ENCODE results near the gene PPP1R13B.
"Not testable (repeated sequence)": the region's sequence is repeated elsewhere in the genome, so short reads cannot be mapped to it uniquely, and the experiment has no call there.

The PPP1R13B gene

GRCh38 chr14:103845327-103845726, 2.0 kb downstream of the PPP1R13B start:
- TF ChIP-seq, protein P1, sequence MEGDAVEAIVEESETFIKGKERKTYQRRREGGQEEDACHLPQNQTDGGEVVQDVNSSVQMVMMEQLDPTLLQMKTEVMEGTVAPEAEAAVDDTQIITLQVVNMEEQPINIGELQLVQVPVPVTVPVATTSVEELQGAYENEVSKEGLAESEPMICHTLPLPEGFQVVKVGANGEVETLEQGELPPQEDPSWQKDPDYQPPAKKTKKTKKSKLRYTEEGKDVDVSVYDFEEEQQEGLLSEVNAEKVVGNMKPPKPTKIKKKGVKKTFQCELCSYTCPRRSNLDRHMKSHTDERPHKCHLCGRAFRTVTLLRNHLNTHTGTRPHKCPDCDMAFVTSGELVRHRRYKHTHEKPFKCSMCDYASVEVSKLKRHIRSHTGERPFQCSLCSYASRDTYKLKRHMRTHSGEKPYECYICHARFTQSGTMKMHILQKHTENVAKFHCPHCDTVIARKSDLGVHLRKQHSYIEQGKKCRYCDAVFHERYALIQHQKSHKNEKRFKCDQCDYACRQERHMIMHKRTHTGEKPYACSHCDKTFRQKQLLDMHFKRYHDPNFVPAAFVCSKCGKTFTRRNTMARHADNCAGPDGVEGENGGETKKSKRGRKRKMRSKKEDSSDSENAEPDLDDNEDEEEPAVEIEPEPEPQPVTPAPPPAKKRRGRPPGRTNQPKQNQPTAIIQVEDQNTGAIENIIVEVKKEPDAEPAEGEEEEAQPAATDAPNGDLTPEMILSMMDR (IDR thresholded peaks at IDR 0.05; ENCODE audit: control insufficient read depth, insufficient read depth, low read depth, low read length, missing control alignments) = no peak

GRCh38 chr14:103841265-103841664, 6.1 kb downstream of the PPP1R13B start:
- DNase-seq (ENCODE audit: low read depth); H3K4me3 ChIP-seq (ENCODE audit: control insufficient read depth, low read depth, low read length): not testable (repeated sequence)

More at GRCh38 chr14:103845327-103845726, 2.0 kb downstream of the PPP1R13B start:
- no peak for DNase-seq (ENCODE audit: low read depth)
- no peak overlapping the region for H3K4me3 ChIP-seq (ENCODE audit: control insufficient read depth, low read depth, low read length)

DNA sequence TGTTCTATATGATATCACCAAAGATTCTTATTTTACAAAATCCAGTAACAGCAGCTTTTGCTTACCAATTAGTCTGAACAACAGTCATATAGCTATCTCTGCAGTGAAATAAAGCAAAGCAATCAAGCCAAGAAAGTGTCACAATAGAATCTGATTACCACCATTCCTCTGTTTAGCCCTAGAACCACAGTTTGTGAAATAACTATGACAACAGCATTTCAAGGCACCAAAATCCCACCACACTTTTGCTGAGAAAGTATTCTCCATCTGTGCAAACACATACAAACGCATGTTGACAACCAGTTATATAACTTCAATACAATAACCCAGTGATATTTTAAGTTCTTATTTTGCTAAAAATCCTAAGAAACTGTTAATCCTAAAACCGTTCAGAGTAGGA, 7.4 kb downstream of the PPP1R13B start:
- TF ChIP-seq, protein P1 (IDR thresholded peaks at IDR 0.05; ENCODE audit: control insufficient read depth, insufficient read depth, low read depth, low read length, missing control alignments) = no peak
- no peak overlapping the region for H3K4me3 ChIP-seq (ENCODE audit: control insufficient read depth, low read depth, low read length)
- no peak for DNase-seq (ENCODE audit: low read depth)

DNA sequence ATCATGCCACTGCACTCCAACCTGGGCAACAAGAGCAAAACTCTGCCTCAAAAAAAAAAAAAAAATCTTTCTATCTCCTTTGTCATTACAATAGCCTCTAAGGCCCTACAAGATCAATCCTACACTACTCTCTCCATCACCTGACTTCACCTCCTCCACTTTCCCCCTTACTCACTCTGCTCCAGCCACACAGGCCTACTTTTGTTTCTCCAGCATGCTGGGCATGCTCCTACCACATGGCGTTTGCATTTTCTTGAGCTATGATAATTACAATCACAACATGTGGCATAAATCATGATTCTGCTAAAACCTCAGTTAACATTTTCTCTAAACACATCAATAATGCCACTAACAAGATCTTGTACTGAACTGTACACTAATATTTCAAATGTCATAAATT, 7.8 kb downstream of the PPP1R13B start:
- H3K4me3 ChIP-seq (ENCODE audit: control insufficient read depth, low read depth, low read length) = no peak overlapping the region
- TF ChIP-seq, protein P1 (IDR thresholded peaks at IDR 0.05; ENCODE audit: control insufficient read depth, insufficient read depth, low read depth, low read length, missing control alignments) = no peak
- no peak for DNase-seq (ENCODE audit: low read depth)

DNA sequence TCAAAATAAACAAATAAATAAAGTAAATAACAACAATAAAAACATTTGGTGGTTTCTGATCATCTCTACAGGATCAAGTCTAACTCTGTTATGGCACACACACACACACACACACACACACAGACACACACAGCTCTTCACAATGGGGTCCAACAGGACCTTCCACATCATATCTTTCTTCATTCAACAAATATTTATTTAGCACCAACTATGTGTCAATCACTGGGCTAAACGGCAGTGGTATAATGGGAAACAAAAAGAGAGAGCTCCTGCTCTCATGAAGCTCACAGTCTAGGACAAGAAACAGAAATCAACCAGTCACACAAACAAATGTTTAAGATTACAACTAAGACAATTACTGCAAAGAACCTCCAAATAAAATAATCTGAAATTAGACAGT, 9.3 kb downstream of the PPP1R13B start:
- TF ChIP-seq, protein P1 (IDR thresholded peaks at IDR 0.05; ENCODE audit: control insufficient read depth, insufficient read depth, low read depth, low read length, missing control alignments) = no peak
- no peak for DNase-seq (ENCODE audit: low read depth)
- H3K4me3 ChIP-seq (ENCODE audit: control insufficient read depth, low read depth, low read length) = no peak overlapping the region

GRCh38 chr14:103836976-103837725, 10.2 kb downstream of the PPP1R13B start:
- no peak for DNase-seq (ENCODE audit: low read depth)
- TF ChIP-seq, protein P1 (IDR thresholded peaks at IDR 0.05; ENCODE audit: control insufficient read depth, insufficient read depth, low read depth, low read length, missing control alignments) = no peak
- H3K4me3 ChIP-seq (ENCODE audit: control insufficient read depth, low read depth, low read length) = no peak overlapping the region

DNA sequence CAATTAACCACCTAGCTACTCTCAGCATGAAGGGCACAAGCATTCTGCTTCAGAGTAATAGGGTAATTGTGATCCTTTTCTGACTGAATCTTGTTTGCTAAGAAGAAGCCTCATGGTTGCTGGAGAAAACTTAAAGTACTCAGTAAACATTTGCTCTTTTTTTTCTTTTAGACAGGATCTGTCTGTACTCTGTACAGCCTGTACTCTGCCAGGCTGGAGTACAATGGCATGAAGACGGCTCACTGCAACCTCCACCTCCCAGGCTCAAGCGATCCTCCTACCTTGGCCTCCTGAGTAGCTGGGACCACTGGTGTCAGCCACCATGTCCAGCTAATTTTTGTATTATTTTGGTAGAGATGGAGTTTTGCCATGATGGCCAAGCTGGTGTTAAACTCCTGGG, 12.4 kb downstream of the PPP1R13B start:
- DNase-seq (ENCODE audit: low read depth) = no peak
- TF ChIP-seq, protein P1 (IDR thresholded peaks at IDR 0.05; ENCODE audit: control insufficient read depth, insufficient read depth, low read depth, low read length, missing control alignments) = no peak
- no peak overlapping the region for H3K4me3 ChIP-seq (ENCODE audit: control insufficient read depth, low read depth, low read length)
